ENCODE data around the gene ILK. TPM values are rescaled to one million over a fixed set of nuclear protein-coding genes. Genes with fewer than 3 reads are reported as not detected.

Gene ILK
- total RNA-seq, 6 experiments from 2014 or later: 195 to 245 (median 223) TPM

GRCh38 chr11:6621711-6622211 lies 18.2 kb downstream of the ILK start:
- H3K9me3 Mint-ChIP-seq: no peaks in the 10 kb centered on the region
- TF ChIP-seq, protein P1, sequence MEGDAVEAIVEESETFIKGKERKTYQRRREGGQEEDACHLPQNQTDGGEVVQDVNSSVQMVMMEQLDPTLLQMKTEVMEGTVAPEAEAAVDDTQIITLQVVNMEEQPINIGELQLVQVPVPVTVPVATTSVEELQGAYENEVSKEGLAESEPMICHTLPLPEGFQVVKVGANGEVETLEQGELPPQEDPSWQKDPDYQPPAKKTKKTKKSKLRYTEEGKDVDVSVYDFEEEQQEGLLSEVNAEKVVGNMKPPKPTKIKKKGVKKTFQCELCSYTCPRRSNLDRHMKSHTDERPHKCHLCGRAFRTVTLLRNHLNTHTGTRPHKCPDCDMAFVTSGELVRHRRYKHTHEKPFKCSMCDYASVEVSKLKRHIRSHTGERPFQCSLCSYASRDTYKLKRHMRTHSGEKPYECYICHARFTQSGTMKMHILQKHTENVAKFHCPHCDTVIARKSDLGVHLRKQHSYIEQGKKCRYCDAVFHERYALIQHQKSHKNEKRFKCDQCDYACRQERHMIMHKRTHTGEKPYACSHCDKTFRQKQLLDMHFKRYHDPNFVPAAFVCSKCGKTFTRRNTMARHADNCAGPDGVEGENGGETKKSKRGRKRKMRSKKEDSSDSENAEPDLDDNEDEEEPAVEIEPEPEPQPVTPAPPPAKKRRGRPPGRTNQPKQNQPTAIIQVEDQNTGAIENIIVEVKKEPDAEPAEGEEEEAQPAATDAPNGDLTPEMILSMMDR (IDR thresholded peaks at IDR 0.05): no peak
- H3K36me3 Mint-ChIP-seq (ENCODE audit: low read depth): no peaks in the 10 kb centered on the region
- H3K4me1 Mint-ChIP-seq (ENCODE audit: low read depth): no peaks in the 10 kb centered on the region; the same call in 1 of the 2 replicates
- no peak overlapping the region for H3K27ac Mint-ChIP-seq
- no peak overlapping the region for H3K4me3 Mint-ChIP-seq
- H3K27me3 Mint-ChIP-seq (ENCODE audit: insufficient read depth): no peaks in the 10 kb centered on the region; the same call in 1 of the 2 replicates
- no peak for DNase-seq

DNA sequence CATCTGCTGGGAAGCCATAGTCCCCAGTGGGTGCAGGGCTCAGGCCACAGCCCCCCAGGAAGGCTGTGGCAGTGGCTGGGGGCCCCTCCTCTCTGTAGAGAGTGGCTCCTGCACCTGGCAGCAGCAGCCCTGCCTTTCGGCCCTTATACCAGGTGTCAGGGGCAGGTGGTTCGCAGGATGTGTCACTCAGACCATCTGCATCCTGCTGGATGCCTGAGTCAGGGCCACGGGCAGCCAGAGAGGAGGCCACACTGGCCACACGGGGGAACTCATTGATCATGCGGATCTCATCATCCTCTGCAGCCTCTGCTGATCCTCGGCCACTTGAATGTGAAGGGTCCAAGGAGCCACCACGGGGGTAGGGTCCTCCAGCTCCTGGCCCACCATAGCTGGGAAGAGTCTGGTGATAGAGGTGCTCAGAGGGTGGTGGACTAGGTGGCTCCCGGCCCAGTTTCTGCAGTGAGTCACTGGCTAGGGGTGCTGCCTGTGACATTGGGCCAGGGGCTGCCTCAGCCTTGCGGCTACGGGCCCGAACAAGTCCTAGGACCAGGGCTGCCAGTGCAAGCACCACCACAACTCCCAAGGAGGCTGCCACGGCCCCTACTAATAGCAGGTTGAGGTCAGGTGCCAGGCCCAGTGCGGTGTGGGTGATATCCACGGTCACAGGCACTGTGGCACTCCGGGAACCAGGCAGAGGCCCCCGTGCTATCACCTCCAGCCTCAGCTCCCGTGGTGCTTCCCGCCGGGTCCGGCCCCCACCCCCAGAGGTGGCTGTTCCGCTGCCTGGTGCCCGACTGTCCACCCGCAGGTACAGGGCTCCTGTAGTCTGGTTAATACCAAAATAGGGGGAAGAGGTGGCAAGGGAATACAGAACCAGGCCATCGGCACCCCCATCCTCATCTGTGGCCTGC lies 18.9 kb downstream of the ILK start:
- no peaks in the 10 kb centered on the region for H3K4me1 Mint-ChIP-seq (ENCODE audit: low read depth)
- H3K9me3 Mint-ChIP-seq: no peaks in the 10 kb centered on the region
- DNase-seq: no peak
- H3K27me3 Mint-ChIP-seq (ENCODE audit: insufficient read depth): no peaks in the 10 kb centered on the region; the same call in 1 of the 2 replicates
- H3K27ac Mint-ChIP-seq: no peak overlapping the region
- TF ChIP-seq, protein P1 (IDR thresholded peaks at IDR 0.05): no peak
- H3K36me3 Mint-ChIP-seq (ENCODE audit: low read depth): no peaks in the 10 kb centered on the region
- H3K4me3 Mint-ChIP-seq: no peak overlapping the region

- H3K36me3 Mint-ChIP-seq (ENCODE audit: low read depth): no peaks in the 10 kb centered on the region
- no peak for DNase-seq
- no peaks in the 10 kb centered on the region; the same call in 1 of the 2 replicates for H3K27me3 Mint-ChIP-seq (ENCODE audit: insufficient read depth)
- no peak overlapping the region for H3K4me3 Mint-ChIP-seq
- H3K4me1 Mint-ChIP-seq (ENCODE audit: low read depth): no peaks in the 10 kb centered on the region
- no peak overlapping the region for H3K27ac Mint-ChIP-seq
- H3K9me3 Mint-ChIP-seq: no peaks in the 10 kb centered on the region
- TF ChIP-seq, protein P1 (IDR thresholded peaks at IDR 0.05): no peak
Observed at GRCh38 chr11:6623391-6624363, 20.1 kb downstream of the ILK start.

- no peaks in the 10 kb centered on the region; the same call in 1 of the 2 replicates for H3K27me3 Mint-ChIP-seq (ENCODE audit: insufficient read depth)
- no peaks in the 10 kb centered on the region for H3K4me1 Mint-ChIP-seq (ENCODE audit: low read depth)
- no peak for DNase-seq
- H3K36me3 Mint-ChIP-seq (ENCODE audit: low read depth): no peaks in the 10 kb centered on the region
- H3K4me3 Mint-ChIP-seq: no peak overlapping the region
- H3K27ac Mint-ChIP-seq: no peak overlapping the region
- TF ChIP-seq, protein P1 (IDR thresholded peaks at IDR 0.05): no peak
- no peaks in the 10 kb centered on the region for H3K9me3 Mint-ChIP-seq
Observed at GRCh38 chr11:6625156-6625831, 21.7 kb downstream of the ILK start.
